Spinal cord (tissue), 10 donors: ENCODE data around the gene FAM136A. TPM values are rescaled to one million over a fixed set of nuclear protein-coding genes. Genes with fewer than 3 reads are reported as not detected.
"Not testable (repeated sequence)": the region's sequence is repeated elsewhere in the genome, so short reads cannot be mapped to it uniquely, and the experiment has no call there.

Experiments
- DNase-seq, 6 donors: peaks; one replicate each; pipeline versions ENCODE4 v3.0.0 to v3.0.0-alpha.2; 2013 to 2015; ENCODE audit warnings: low spot score in 6 of 6, low read depth in 4 of 6
- H3K27ac ChIP-seq: one replicate; pipeline ENCODE4 v1.5.1; 2013; ENCODE audit warnings: low read depth, low read length, control low read depth
- H3K27me3 ChIP-seq: one replicate; pipeline ENCODE4 v1.6.1; 2013; ENCODE audit warnings: low read length; ENCODE audit not compliant: control insufficient read depth, insufficient read depth
- H3K36me3 ChIP-seq: one replicate; pipeline ENCODE4 v1.6.1; 2013; ENCODE audit warnings: low read length; ENCODE audit not compliant: control insufficient read depth, insufficient read depth
- H3K4me1 ChIP-seq: one replicate; pipeline ENCODE4 v1.6.1; 2013; ENCODE audit warnings: low read length; ENCODE audit not compliant: control insufficient read depth, insufficient read depth
- H3K4me3 ChIP-seq: one replicate; pipeline ENCODE4 v1.5.1; 2013; ENCODE audit warnings: low read depth, low read length, control low read depth
- H3K9me3 ChIP-seq: one replicate; pipeline ENCODE4 v1.6.1; 2013; ENCODE audit warnings: low read length; ENCODE audit not compliant: control insufficient read depth, insufficient read depth
- WGBS: methylation state at CpG from one replicate; pipeline ENCODE4 v1.1.5; 2013; ENCODE audit warnings: missing lambda C conversion rate; ENCODE audit not compliant: insufficient coverage; 5-methylcytosine and 5-hydroxymethylcytosine counted together
- polyA plus RNA-seq, 2 donors: library from polyadenylated mRNA; unstranded; fragments of 120-200 nt; gene quantifications; one replicate each; pipeline ENCODE4 v1.2.1, GENCODE V29; 2013; ENCODE audit not compliant: insufficient read length in 2 of 2
- small RNA-seq: library from RNA; depleted of rRNA; stranded (forward); fragments of <200 nt; gene quantifications from one replicate; pipeline ENCODE3, GENCODE V24; 2014; ENCODE audit warnings: low replicate concordance
- total RNA-seq, 2 donors: library from RNA; depleted of rRNA in 1 of 2; stranded (reverse); fragments of 120-200 nt in 1 of 2; fragments of >200 nt in 1 of 2; gene quantifications; one replicate each; pipeline versions ENCODE4 v1.2.3 to v1.2.4, GENCODE V29; 2013 to 2014
- donor health status: healthy.

FAM136A gene
- total and polyA plus RNA-seq, 4 donors, result 27.4 to 44.1 (median 40.0) TPM

- H3K27ac ChIP-seq, H3K27me3 ChIP-seq, H3K9me3 ChIP-seq, H3K4me1 ChIP-seq, H3K4me3 ChIP-seq, DNase-seq: not testable (repeated sequence)
- peaks cover 40% of the 10 kb centered on the region for H3K36me3 ChIP-seq
- WGBS, result 95% methylated on average over 11 of the region's 30 CpGs
These were observed 34.9 kb downstream of the FAM136A start for GRCh38 chr2:70266925-70267324.

GRCh38 chr2:70261501-70261900 lies 40.4 kb downstream of the FAM136A start:
- peaks cover 18% of the 10 kb centered on the region for H3K4me1 ChIP-seq
- DNase-seq, result no peak
- 100% methylated on average over 1 of the region's 1 CpG for WGBS
- H3K36me3 ChIP-seq, result peaks cover 32% of the 10 kb centered on the region
- no peaks in the 10 kb centered on the region for H3K27me3 ChIP-seq
- no peaks in the 10 kb centered on the region for H3K9me3 ChIP-seq
- no peak overlapping the region for H3K27ac ChIP-seq
- no peak overlapping the region for H3K4me3 ChIP-seq

- Histone ChIP-seq H3K4me3 (peak overlapping the region; percentile 68), H3K9me3 (no peaks in the 10 kb centered on the region), H3K27ac (peak overlapping the region; percentile 90), H3K27me3 (no peaks in the 10 kb centered on the region), H3K4me1 (peaks cover 18% of the 10 kb centered on the region), H3K36me3 (peaks cover 16% of the 10 kb centered on the region)
- 3% methylated on average over 12 of the region's 12 CpGs for WGBS
- peak in 1 of 6 donors; percentile 59 for DNase-seq
These were observed 43.4 kb downstream of the FAM136A start for GRCh38 chr2:70258532-70258875.

GRCh38 chr2:70255637-70256314 lies 46.1 kb downstream of the FAM136A start:
- DNase-seq, result no peak
- no peaks in the 10 kb centered on the region for H3K9me3 ChIP-seq
- no peak overlapping the region for H3K27ac ChIP-seq
- H3K4me1 ChIP-seq, result peaks cover 18% of the 10 kb centered on the region
- peaks cover 10% of the 10 kb centered on the region for H3K36me3 ChIP-seq
- WGBS, result 92% methylated on average over 2 of the region's 8 CpGs
- H3K4me3 ChIP-seq, result no peak overlapping the region
- H3K27me3 ChIP-seq, result no peaks in the 10 kb centered on the region

- no peaks in the 10 kb centered on the region for H3K36me3 ChIP-seq
- no peak overlapping the region for H3K4me3 ChIP-seq
- WGBS, result 63% methylated on average over 6 of the region's 16 CpGs
- peaks cover 8% of the 10 kb centered on the region for H3K4me1 ChIP-seq
- H3K27ac ChIP-seq, result no peak overlapping the region
- H3K9me3 ChIP-seq, result no peaks in the 10 kb centered on the region
- H3K27me3 ChIP-seq, result no peaks in the 10 kb centered on the region
- no peak for DNase-seq
These were observed 51.4 kb downstream of the FAM136A start for GRCh38 chr2:70250434-70250833.

- Histone ChIP-seq H3K4me1 (peaks cover 17% of the 10 kb centered on the region), H3K27me3 (no peaks in the 10 kb centered on the region), H3K9me3 (no peaks in the 10 kb centered on the region), H3K27ac (peak within 1 kb of the TSS; percentile 100), H3K4me3 (peak within 1 kb of the TSS; percentile 90), H3K36me3 (no peaks in the 10 kb centered on the region)
- DNase-seq, result peak; percentile 96 to 100 (median 98)
- 0% methylated on average over 34 of the region's 47 CpGs for WGBS
These were observed 53.6 kb downstream of the FAM136A start, which contains the start of gene TIA1 for GRCh38 chr2:70248181-70248847. Gene TIA1, minus strand, starts transcription at chr2:70248628. Its CDS starts 198 bp downstream, at chr2:70248430.

GRCh38 chr2:70247364-70248180 lies 54.3 kb downstream of the FAM136A start:
- Histone ChIP-seq H3K27me3 (no peaks in the 10 kb centered on the region), H3K27ac (peak overlapping the region; percentile 100), H3K36me3 (no peaks in the 10 kb centered on the region), H3K4me3 (peak overlapping the region; percentile 90), H3K4me1 (peaks cover 17% of the 10 kb centered on the region), H3K9me3 (no peaks in the 10 kb centered on the region)
- 0% methylated on average over 14 of the region's 20 CpGs for WGBS
- DNase-seq, result peak in 4 of 6 donors; percentile 10 to 83 (median 60)

Small RNA genes within 50 kb of the gene (small RNA-seq; reads per million reads assigned to genes)
- gene AC016700.2, result not detected
- not detected for gene MIR1285-2

Other genes with a start within 250 kb of the FAM136A start
- gene PCBP1, start 214.6 kb downstream of the FAM136A start, total RNA-seq, result 10 to 100 TPM; 41.8 to 57.1 TPM
- 100 to 1,000 TPM; 251 to 265 TPM for gene PCBP1, start 214.6 kb downstream of the FAM136A start, polyA plus RNA-seq
- 10 to 100 TPM; 20.7 to 24.8 TPM for gene C2orf42, start 111.0 kb downstream of the FAM136A start, total RNA-seq
- gene C2orf42, start 111.0 kb downstream of the FAM136A start, polyA plus RNA-seq, result 10 to 100 TPM; 12.5 to 16.4 TPM
- gene TIA1, start 53.4 kb downstream of the FAM136A start, total RNA-seq, result 100 to 1,000 TPM; 232 to 247 TPM
- 100 to 1,000 TPM; 231 to 249 TPM for gene TIA1, start 53.4 kb downstream of the FAM136A start, polyA plus RNA-seq
- gene PCYOX1, start 43.9 kb downstream of the FAM136A start, total RNA-seq, result 10 to 100 TPM; 69.6 to 96.5 TPM
- gene PCYOX1, start 43.9 kb downstream of the FAM136A start, polyA plus RNA-seq, result 10 to 100 TPM; 52.0 to 61.6 TPM
- gene SNRPG, start 8.3 kb downstream of the FAM136A start, total RNA-seq, result 100 to 1,000 TPM in 1 of 2 donors, 10 to 100 TPM in 1; 91.6 to 133 TPM
- gene SNRPG, start 8.3 kb downstream of the FAM136A start, polyA plus RNA-seq, result 100 to 1,000 TPM; 118 to 125 TPM